HG02763 (cell line): Measurements from ENCODE around the gene CHST6.
"Not testable (repeated sequence)": the region's sequence is repeated elsewhere in the genome, so short reads cannot be mapped to it uniquely, and the experiment has no call there.

Experiments used
- ATAC-seq: cut with Tn5 transposase; IDR thresholded peaks from one replicate; pipeline ENCODE4 v1.9.1; 2021; ENCODE audit warnings: mild to moderate bottlenecking, moderate library complexity; ENCODE audit not compliant: unreplicated experiment

Gene CHST6

DNA sequence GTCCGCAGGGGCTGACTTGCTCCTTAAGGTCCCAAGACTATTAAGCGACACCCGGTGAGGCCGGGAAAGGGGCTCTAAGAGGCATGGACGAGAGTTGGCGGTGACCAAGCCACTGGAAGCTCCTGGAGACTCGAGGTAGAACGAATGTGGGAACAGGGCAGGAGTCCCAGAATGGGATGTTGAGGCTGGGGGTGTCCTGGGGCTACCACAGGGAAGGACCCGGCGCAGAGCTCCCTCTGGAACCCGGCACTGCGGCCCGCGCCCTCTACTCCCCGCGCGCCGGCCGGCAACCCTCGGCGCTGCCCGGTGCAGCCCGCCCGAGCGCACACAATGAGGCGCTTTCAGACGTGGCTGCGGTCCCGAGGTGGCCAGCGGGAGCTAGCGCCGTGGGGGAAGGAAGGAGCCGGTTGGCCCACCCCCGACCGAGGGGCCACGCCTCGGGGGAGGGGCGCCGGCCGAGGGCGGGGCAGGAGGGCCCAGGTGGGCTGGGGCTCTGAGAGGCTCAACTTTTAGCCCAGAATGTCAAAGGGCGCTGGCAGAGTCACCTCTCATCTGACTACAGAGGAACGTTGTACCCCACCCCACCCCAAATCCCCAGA is at the start of gene CHST6:
CHST6 (minus strand) TSS at position 366 of the 599 bp plus-strand sequence. CDS start 15,613 bp downstream, outside the sequence.
- ATAC-seq, result peak; percentile 48

DNA sequence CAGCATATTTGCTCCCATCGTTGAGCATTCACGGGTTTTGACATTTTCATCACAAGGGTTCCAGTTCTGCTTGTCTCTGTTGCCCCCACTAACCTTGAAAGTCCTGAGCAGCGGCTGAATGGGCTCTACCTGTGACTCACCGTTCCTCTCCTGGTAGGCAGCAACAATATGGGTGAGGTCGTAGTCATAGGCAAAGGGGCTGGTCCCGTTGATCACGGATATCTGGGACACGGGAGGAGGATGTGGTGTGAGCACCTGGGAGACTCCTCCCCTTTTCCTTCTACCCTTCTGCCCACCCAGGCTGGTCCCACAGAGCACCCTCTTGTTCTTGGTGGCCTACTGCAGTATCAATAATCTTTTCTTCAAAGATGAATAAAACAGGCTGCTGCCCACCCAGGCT is 47.2 kb upstream of the CHST6 start:
- ATAC-seq, result not testable (repeated sequence)

DNA sequence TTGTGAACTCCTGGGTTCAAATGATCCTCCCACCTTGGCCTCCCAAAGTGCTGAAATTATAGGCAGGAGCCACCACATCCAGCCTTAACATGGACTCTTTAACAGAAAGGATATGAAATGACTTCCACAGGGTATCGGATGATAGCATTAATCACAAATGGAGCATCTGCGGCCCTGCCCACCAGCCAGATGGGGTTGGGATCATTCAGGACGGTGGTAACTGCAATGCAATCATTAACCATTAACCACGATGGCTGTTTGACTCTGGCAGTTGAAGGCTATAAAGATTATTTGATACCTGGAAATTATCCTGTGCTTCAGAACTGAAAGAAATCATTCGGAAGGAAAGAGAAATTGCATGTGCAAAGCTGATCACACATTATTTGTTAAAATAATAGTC is 46.0 kb upstream of the CHST6 start:
- ATAC-seq, result no peak

DNA sequence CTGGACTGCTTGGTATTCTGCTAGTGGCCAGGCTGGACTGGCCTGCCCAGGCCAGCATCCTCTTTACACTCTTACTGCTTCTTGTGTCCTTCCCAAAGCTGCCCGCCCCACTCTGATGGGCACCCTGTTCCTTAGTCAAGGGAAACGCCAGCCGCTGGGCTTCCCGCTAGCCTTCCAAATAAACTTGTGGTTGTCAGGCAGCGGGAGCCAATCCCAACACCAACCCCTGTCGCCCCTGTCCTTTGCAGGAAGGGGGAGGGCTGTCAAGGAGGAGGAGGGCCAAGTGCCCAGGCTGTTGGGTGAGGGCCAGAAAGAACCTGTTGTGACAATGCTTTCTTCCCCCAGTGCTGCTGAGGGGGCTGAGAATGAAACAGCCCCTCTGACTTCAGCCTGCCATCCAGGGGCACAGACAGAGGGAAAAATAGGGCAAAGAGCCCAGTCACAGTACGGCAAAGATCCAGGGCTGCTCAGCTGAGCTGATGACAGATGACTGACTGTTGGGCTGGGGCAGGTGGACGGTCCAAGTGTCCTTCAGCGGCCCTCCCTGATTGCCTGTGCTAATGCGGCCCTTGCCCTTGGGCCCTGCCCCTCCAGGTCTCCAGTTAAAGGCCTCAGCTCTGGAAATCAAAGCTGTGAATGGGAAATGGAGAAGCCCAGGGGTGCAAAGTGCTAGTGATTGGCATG is 43.8 kb upstream of the CHST6 start:
- not testable (repeated sequence) for ATAC-seq

DNA sequence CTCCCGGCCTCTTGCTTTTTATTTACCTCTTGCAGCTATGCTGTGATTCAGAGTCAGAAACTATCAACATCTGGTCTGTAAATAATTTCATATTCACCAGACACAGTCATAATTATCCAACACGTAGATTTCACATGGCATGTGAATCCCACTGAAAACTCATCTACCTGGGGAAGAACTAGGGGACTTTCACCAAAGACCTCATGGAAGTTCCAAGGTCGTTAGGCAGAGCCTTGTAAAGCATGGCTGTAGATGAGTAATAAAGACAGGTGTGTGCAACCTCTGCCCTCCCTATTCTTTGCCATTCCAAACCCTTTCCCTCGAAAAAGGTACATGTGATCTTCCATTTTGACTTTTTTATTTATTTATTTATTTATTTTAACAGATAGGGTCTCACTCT is 42.5 kb upstream of the CHST6 start:
- no peak for ATAC-seq

DNA sequence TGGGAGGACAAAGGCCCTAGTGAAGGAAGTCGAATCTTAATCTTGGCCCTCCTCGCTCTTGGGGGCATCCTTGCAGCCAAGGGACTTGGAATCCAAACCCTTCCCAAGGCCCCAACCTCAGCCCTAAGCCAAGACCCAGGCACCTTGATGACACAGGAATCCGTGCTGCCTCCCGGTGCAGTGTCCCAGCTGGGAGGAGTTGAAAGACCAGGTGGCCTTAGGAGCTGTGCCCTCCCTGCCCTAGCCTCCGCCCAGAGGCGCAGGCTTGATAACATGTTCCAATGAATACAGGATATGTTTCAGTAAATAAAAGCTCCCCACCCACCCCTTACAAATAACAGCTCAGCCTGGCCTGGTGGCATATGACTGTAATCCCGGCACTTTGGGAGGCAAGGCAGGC is 40.7 kb upstream of the CHST6 start, which contains the start of gene CHST5:
CHST5 (minus strand) TSS at position 208 of the 400 bp plus-strand sequence. CDS start 5,724 bp downstream, outside the sequence.
- ATAC-seq, result no peak

DNA sequence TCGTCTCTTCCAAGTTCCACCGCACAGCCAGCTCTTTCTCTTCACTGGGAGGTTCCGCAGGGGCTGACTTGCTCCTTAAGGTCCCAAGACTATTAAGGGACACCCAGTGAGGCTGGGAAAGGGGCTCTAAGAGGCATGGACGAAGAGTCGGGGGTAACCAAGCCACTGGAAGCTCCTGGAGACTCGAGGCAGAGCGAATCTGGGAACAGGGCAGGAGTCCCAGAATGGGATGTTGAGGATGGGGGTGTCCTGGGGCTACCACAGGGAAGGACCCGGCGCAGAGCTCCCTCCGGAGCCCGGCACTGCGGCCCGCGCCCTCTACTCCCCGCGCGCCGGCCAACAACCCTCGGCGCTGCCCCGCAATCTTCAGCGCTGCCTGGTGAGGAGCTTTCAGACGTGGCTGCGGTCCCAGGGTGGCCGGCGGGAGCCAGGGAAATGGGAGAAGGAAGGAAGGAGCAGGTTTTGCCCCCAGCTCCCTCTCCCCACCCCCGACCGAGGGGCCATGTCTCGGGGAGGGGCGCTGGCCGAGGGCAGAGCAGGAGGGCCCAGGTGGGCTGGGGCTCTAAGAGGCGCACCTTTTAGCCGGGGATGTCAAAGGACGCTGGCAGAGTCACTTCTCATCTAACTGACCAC is 40.1 kb upstream of the CHST6 start:
- ATAC-seq, result no peak

DNA sequence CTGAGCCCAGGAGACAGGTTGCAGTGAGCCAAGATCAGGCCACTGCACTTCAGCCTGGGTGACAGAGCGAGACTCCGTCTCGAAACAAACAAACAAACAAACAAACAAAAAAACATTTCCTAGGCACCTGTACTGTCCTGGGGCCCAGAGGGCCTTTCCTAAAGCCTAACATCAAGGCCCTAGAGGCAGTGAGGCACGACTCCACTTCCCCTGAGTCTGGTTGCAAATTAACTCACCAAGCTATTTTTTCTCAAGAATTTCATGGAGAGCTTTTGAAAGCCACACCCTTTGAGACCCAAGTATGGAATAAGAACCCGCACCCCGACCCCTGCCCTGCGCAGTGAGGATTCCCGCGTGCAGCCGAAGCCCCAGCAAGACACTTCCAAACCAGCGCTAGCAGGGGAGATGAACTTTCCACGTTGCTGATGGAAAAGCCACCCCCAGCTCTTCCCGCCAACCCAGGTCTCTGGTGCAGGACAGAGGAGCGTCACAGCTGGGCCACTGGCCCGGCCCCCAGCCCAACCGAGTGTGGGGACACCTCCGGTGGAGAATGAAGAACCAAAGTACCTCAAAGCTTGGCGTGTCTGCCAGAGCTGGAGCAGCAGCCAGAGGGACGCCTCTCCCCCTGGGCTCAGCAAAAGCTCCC is 39.4 kb upstream of the CHST6 start:
- ATAC-seq, result no peak

DNA sequence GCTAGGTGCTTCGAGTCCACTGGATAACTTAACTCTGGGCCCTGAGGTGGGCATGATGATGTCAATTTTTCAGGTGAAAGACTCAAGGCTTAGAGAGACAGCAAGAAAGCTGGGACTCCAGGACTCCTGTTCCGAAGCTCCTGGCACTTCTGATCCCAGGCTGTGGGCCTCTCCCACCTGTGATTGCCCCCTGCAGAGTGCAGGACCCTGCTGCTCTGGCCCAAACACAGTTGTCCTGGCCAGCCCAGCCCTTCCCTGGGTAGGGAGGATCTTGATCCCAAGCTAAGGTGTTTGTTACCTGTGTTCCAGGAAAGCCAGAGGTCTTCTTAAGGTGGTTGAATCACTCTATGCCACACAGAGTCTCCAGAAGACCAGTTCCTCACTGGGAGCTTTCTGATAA is 37.5 kb upstream of the CHST6 start:
- ATAC-seq, result no peak

DNA sequence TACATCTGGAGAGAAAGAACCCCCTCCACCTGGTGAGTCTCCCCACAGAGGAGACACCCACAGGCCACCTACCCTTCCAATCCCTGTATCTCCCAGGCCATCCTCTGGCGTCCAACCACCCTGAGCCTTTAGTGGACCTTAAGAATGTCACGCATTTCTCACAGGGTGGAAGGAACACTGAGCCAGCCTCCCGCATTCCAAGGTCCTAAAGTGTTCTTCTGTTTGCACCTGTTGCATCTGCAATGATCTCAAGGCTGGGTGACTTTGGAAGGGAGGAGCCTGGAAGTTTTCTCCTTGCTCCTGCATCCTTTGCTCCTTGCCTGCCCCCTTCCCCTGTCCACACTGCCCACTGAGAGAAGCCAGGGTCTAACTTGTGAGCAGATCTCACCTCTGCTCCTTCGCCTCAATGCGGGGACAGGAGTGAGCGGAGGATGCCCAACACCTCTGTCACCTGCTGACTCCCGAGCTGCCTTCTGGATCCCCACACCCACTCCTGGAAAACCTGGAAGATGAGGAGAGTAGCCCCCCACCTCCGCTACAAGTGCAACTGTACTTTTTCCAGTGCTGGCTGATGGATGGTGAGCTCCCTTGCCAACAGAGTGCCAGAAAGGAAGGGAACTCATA is 37.0 kb upstream of the CHST6 start:
- ATAC-seq, result no peak

DNA sequence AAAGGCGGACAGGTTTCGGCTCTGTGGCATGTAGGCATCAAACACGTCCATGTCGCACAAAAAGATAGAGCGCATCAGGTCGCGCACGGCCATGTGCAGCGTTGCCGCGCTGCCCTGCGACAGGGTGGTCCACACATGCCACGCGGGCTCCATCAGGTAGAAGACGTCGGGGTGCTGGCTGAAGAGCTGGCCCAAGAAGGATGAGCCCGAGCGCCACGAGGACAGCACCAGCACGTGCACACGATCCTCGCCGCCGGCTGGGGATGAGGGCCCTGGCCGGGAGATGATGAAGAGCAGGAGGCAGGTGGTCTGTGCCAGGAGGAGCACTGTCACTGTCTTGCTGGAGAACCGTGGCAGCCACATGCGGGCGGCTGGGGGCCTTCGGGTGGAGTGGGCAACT is 34.7 kb upstream of the CHST6 start:
- ATAC-seq, result no peak

DNA sequence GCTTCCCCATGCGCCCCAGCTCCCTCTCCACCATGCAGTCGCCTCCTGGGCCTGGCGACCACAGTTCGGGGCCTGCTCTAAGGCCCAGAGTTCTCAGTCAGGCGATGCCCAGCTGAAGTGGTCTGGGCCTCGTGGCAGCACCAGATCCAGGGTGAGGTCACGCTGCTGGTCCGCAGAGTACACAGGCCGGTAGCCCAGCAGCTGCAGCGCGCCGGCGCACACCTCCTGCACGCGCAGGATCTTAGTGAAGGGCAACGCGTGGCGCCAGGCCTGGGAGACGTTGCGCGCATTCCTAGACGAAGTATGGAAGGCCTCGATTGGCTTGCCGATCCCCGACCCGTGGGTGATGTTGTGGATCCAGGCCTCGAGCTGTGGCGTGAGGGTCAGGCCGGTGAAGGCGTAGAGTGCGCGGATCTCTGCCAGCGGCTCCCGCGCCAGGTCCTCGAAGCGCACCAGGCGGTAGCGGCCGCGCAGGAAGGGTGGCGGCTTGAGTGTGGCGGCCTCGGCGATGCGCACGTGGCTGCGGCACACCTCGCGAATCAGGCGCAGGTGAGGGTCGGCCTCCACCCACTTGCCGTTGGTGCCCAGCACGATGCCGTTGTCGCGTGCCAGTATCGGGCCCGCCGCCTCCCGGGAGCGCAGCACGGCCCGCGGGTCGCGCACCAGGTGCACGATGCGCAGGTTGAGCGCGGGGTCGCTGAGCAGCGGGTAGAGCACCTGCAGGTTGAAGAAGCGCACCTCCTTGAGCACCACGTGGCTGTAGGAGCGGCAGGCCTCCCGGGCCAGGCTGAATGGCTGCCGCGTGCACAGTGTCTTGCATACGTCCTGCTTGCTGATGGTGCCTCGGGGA is 34.0 kb upstream of the CHST6 start:
- no peak for ATAC-seq

DNA sequence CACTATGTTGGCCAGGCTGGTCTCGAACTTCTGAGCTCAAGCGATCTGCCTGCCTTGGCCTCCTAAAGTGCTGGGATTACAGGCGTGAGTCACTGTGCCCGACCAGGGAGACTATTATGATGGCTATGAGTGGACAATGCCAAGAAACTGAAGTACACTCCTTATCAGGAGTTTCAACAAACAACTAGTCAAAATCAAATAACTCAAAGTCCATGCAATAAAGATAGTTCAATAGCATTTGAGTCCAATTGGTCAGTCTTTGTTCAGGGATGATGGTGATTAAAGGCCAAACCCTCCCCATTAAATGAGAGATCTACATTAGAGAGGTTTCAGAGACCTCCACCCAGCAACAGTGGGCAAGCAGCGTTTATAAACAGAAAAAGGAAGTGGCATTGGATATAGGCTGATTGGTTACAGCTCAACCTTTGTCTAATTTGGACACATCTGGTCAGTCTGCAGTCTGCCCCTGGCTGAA is 32.6 kb upstream of the CHST6 start:
- ATAC-seq, result no peak

DNA sequence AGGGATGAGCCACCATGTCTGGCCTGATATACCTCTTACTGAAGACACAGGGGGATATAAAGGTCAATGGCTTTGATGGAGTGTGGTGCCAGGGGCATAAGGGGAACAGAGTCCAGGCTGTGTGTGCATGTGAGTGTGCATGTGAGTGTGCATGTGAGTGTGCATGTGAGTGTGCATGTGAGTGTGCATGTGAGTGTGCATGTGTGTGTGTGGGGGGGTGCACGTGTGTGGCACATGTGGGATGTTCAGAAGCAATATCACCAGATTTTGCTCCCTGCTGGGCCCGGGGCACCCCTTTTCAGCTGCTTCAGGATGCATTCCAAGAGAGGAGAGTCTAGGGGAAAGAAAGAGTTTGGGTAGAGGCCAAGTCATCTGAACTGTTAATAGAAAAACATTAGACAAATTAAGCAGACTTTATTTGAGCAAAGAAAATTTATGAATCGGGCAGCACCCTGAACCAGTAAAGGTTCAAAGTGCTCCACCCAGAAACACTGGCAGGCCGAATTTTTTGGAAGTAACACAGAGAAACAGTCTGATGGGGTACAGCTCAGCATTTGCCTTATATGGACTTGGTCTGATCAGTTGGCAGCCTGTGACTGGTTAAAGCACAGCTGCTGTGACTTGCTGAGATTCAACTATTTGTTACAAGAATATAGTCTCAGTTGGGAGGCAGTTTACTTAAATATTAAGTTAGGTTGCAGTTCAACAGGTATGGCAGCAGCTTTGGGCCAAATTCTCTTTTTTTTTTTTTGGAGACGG is 31.0 kb upstream of the CHST6 start:
- no peak for ATAC-seq

DNA sequence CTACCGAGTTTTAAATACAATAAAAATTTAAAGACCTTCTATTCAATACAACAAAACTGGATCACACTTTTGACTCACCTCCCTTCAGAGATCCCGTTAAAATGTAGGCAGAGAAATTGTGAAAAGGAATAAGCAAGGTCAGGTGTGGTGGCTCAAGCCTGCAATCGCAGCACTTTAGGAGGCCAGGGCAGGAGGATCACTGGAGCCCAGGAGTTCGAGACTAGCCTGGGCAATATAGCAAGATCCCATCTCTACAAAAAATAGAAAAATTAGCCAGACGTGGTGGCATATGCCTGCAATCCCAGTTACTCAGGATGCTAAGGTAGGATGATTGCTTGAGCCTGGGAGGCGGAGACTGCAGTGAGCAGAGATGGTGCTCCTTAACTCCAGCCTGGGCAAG is 23.9 kb upstream of the CHST6 start:
- ATAC-seq, result no peak

DNA sequence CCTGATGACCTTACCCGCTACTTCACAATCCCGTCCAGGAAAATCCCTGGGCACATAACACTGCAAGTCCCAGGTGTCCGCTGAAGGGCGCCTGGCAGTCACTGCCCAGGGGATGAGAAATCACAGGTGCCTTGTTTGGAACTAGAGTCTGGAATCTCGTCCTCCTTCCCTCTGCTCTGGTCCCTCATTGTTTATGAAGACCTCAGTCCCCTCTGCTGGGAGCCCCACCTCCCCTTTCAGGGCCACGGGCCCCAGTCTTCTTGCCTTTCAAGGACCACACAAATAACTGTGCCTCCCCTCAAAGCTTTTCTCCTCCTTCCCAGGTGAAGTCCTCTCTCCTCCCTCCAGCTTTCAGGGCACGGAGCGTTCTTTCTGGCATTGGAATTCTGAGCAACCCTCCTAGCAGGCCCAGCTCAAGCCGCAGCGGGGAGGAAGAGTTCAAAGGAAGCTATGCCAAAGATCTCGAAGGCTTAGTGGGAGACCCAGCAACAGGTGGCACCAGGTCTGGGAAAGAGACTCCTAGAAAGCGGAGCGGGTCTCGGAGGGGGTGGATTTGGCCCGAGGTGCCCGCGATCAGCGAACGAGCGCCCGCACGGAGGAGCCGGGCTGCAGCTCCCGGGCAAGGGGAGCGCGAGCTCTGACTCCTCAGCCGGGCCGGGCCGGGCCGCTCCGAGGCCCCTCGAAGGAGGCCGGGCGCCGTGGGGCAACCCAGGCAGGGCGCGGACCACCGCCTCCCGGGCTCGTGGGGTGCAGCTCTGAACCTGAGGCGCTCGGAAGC is 21.1 kb upstream of the CHST6 start:
- not testable (repeated sequence) for ATAC-seq

DNA sequence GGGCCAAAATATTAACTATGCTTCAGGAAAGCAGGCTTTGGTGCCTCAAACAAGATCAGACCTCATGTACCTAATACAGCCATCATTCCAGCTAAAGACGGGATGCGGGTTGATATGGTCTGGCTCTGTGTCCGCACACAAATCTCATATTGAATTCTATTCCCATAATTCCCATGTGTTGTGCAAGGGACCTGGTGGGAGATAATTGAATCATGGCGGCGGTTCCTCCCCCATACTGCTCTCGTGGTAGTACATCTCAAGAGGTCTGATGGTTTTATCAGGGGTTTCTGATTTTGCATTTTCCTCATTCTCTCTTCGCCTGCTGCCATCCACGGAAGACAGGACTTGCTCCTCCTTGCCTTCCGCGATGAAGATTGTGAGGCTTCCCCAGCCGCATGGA is 19.1 kb upstream of the CHST6 start:
- ATAC-seq, result no peak

DNA sequence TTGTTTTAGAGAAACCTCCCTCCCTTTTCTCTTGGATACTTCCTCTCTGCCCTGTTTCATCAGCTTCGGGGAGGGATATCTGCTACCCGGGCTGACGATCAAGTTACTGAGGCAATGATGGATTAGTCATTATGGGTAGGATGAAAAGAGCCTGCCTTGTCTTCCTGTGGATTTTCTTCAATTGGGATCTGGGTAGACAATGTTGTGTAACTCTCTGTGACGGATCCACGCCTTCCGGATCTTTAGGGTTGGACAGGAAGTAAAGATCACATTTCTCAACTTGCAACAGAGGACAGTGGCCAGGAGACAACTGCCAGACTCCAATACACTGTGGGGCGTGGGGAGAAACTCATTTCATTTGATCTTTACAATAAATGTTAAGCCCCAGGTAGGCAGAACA is 11.3 kb upstream of the CHST6 start:
- ATAC-seq, result no peak

DNA sequence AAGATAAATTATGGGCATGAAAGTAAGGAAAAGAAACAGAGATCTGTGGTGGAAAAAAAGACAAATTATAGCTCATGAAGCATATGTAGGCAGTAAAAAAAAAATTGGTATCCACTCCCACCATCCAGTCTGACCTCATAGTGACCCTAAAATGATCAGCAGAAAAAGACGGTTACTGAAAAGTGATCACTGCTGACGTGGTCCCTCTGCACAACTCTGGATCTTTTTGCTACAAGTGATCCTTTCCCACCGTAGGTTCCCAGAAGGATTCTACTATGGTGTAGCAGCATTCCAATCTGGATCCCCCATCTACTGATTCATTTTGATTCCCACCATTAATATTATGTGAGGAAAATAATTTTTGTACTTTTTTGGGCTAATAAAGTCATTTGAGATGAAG is 10.9 kb upstream of the CHST6 start:
- no peak for ATAC-seq
